ENCODE data around the gene UBL3. TPM values are rescaled to one million over a fixed set of nuclear protein-coding genes. Genes with fewer than 3 reads are reported as not detected.

UBL3 gene
- total RNA-seq (2021; ENCODE audit: unreplicated experiment) (11.1 TPM), Bru-seq, nascent RNA (percentile 69 among the genes with signal in this experiment), BruChase-seq, experiment 1, labeled RNA remaining after a 2-hour chase (percentile 67 among the genes with signal in this experiment), BruChase-seq, experiment 2, labeled RNA remaining after a 6-hour chase (percentile 71 among the genes with signal in this experiment)
- 5.6 TPM for polyA plus RNA-seq (2012; ENCODE audit: insufficient read length)
- long read RNA-seq, full-length matches to known transcripts: 83 of 85 reads
- long read RNA-seq, partial matches to known transcripts: 0 of 85 reads
- long read RNA-seq, other reads (novel, unspliced or antisense): 2 of 85 reads

- no TSS peak for BruUV-seq (replicated peaks)
- peak; percentile 91 for ATAC-seq
- peaks cover 2% of the 10 kb centered on the region; the same call in 1 of the 2 replicates for H3K36me3 ChIP-seq (ENCODE audit: control insufficient read depth, insufficient read depth, low read length)
- H3K9me3 ChIP-seq (ENCODE audit: control insufficient read depth, insufficient read depth, low read depth, low read length): no peaks in the 10 kb centered on the region
- peaks cover 11% of the 10 kb centered on the region; the same call in 1 of the 2 replicates for H3K4me1 ChIP-seq (ENCODE audit: control insufficient read depth, insufficient read depth, low read length)
- CTCF ChIA-PET: interaction anchor here (1.1 kb wide), 1 partner anchor 79 kb away, joined by 3 read pairs; no protein-coding TSS in a partner anchor
- peak within 1 kb of the TSS; percentile 83 for H3K27ac ChIP-seq (ENCODE audit: low read length)
- no peak for TF ChIP-seq TCF7L2 (IDR thresholded peaks at IDR 0.05; ENCODE audit: low read depth, low read length)
- peak; percentile 56 for TF ChIP-seq POLR2AphosphoS5 (IDR thresholded peaks at IDR 0.05; ENCODE audit: low read depth, low read length)
- no peak for TF ChIP-seq REST (IDR thresholded peaks at IDR 0.05; ENCODE audit: insufficient read depth in 1 of 2, low read depth in 2 of 2, low read length in 1 of 2)
- intact Hi-C loops (cut with micrococcal nuclease; ENCODE audit: unreplicated experiment) (no loop called here), in situ Hi-C loops (cut with HindIII; ENCODE audit: low pct_unique_long_range_greater_than_20kb, low sequenced_read_pairs) (no loop called here)
- POLR2A ChIA-PET: interaction anchor here (0.6 to 1.1 kb wide), 10 partner anchors 9 to 1213 kb away, joined by 3 to 17 read pairs (median 7); no protein-coding TSS in a partner anchor
- H3K4me3 ChIP-seq (ENCODE audit: low read depth in 2 of 2, low read length in 2 of 2): peak within 1 kb of the TSS; percentile 87 to 88
- no peak for DNase-seq (ENCODE audit: low read depth, low spot score)
- no peaks in the 10 kb centered on the region for H3K27me3 ChIP-seq (ENCODE audit: control insufficient read depth, insufficient read depth, low read length)
These were observed at the start of gene UBL3 for GRCh38 chr13:29850213-29850898. TSS of gene UBL3 (minus strand) at chr13:29850617. CDS start at chr13:29849538, 1,079 bp downstream.

- H3K27ac ChIP-seq (ENCODE audit: low read length): no peak overlapping the region
- H3K4me1 ChIP-seq (ENCODE audit: control insufficient read depth, insufficient read depth, low read length): no peaks in the 10 kb centered on the region
- ChIA-PET POLR2A (no interaction called here), CTCF (no interaction called here)
- H3K9me3 ChIP-seq (ENCODE audit: control insufficient read depth, insufficient read depth, low read depth, low read length): no peaks in the 10 kb centered on the region
- H3K27me3 ChIP-seq (ENCODE audit: control insufficient read depth, insufficient read depth, low read length): no peaks in the 10 kb centered on the region
- H3K4me3 ChIP-seq (ENCODE audit: low read depth in 2 of 2, low read length in 2 of 2): no peak overlapping the region
- intact Hi-C loops (cut with micrococcal nuclease; ENCODE audit: unreplicated experiment) (no loop called here), in situ Hi-C loops (cut with HindIII; ENCODE audit: low pct_unique_long_range_greater_than_20kb, low sequenced_read_pairs) (no loop called here)
- no TSS peak for BruUV-seq (replicated peaks)
- DNase-seq (ENCODE audit: low read depth, low spot score) (no peak), ATAC-seq (no peak)
- no peaks in the 10 kb centered on the region for H3K36me3 ChIP-seq (ENCODE audit: control insufficient read depth, insufficient read depth, low read length)
- TF ChIP-seq REST (IDR thresholded peaks at IDR 0.05; ENCODE audit: insufficient read depth in 1 of 2, low read depth in 2 of 2, low read length in 1 of 2): no peak
These were observed 46.7 kb upstream of the UBL3 start for GRCh38 chr13:29897102-29897501.
